GM13977 (cell line): Measurements from ENCODE around the gene RELCH.
"Not testable (repeated sequence)": the region's sequence is repeated elsewhere in the genome, so short reads cannot be mapped to it uniquely, and the experiment has no call there.

Experiments
- DNase-seq: peaks from one replicate; pipeline ENCODE4 v3.0.0; 2012; ENCODE audit warnings: low spot score
- CTCF ChIP-seq: IDR thresholded peaks from 2 replicates; pipeline ENCODE4 v1.5.1; 2012; ENCODE audit warnings: mild to moderate bottlenecking, control low read depth; ENCODE audit not compliant: insufficient read depth; ENCODE audit errors: extremely low read depth, missing control alignments
- in situ Hi-C: fragments of 300-500 bp; cut with MboI; formaldehyde crosslinking; loops from one replicate; pipeline ENCODE4 v1.12.0; 2022; ENCODE audit warnings: low sequenced_read_pairs, low pct_unique_long_range_greater_than_20kb, mixed read lengths, inconsistent platforms; ENCODE audit not compliant: unreplicated experiment

The RELCH gene

GRCh38 chr18:62152844-62153243, 34.2 kb upstream of the RELCH start:
- no peak for DNase-seq
- in situ Hi-C loops = no loop called here
- TF ChIP-seq CTCF = no peak

- in situ Hi-C loops = no loop called here
- no peak for DNase-seq
- TF ChIP-seq CTCF = no peak
Observed at GRCh38 chr18:62157843-62158242, 29.2 kb upstream of the RELCH start.

GRCh38 chr18:62164310-62164709, 22.7 kb upstream of the RELCH start:
- in situ Hi-C loops = no loop called here
- no peak for DNase-seq
- no peak for TF ChIP-seq CTCF

GRCh38 chr18:62164855-62165487, 22.1 kb upstream of the RELCH start:
- in situ Hi-C loops = no loop called here
- DNase-seq = no peak
- TF ChIP-seq CTCF = no peak

- no peak for TF ChIP-seq CTCF
- in situ Hi-C loops = no loop called here
- DNase-seq = no peak
Observed at GRCh38 chr18:62165583-62165982, 21.5 kb upstream of the RELCH start.

- DNase-seq, in situ Hi-C loops: not testable (repeated sequence)
Observed at GRCh38 chr18:62166524-62166923, 20.5 kb upstream of the RELCH start.

- TF ChIP-seq CTCF = no peak
- in situ Hi-C loops = no loop called here
- no peak for DNase-seq
Observed at GRCh38 chr18:62170857-62171256, 16.2 kb upstream of the RELCH start.
